Activated naive CD4-positive, alpha-beta T cell treated with anti-CD3 and anti-CD28 coated beads, Interleukin-2, amount 50 U/mL, for 72 hours (primary cell): ENCODE data around the gene BTNL8. TPM values are rescaled to one million over a fixed set of nuclear protein-coding genes. Genes with fewer than 3 reads are reported as not detected.

Experiments used
- ATAC-seq, 2 donors: fragments of 150-1000 bp; cut with Tn5 transposase; 2 replicates each; pipeline ENCODE4 v1.10.0; 2021; ENCODE audit warnings: mild to moderate bottlenecking in 2 of 2, moderate library complexity in 2 of 2
- DNase-seq, 2 donors: peaks; one replicate each; pipeline ENCODE4 v3.0.0; 2021 to 2022; ENCODE audit warnings: low spot score in 2 of 2
- H3K27ac Mint-ChIP-seq, 2 donors: one replicate each; pipeline ENCODE4 v1.8.0; 2022; ENCODE audit warnings: mild to moderate bottlenecking in 2 of 2, mixed read lengths in 2 of 2
- H3K36me3 Mint-ChIP-seq, 2 donors: one replicate each; pipeline ENCODE4 v1.8.0; 2022; ENCODE audit warnings: mixed read lengths in 2 of 2
- H3K9me3 Mint-ChIP-seq, 2 donors: one replicate each; pipeline ENCODE4 v1.8.0; 2022; ENCODE audit warnings: mixed read lengths in 2 of 2
- total RNA-seq, 2 donors: library from RNA; stranded (reverse); gene quantifications; one replicate each; pipeline ENCODE4 v1.2.3, GENCODE V29; 2022

Gene BTNL8
- total RNA-seq, 2 donors from 2014 or later: not detected

- ATAC-seq: no peak
- Mint-ChIP-seq H3K9me3 (no peaks in the 10 kb centered on the region), H3K36me3 (no peaks in the 10 kb centered on the region), H3K27ac (no peak overlapping the region)
- DNase-seq: no peak
Measured at GRCh38 chr5:180915924-180916323, 17.0 kb downstream of the BTNL8 start.

GRCh38 chr5:180918380-180918779, 19.4 kb downstream of the BTNL8 start:
- Mint-ChIP-seq H3K9me3 (peaks cover 10 to 13% of the 10 kb centered on the region in 2 donors), H3K36me3 (peaks cover 8 to 9% of the 10 kb centered on the region in 2 donors), H3K27ac (no peak overlapping the region)
- ATAC-seq (no peak), DNase-seq (no peak)

- Mint-ChIP-seq H3K27ac (no peak overlapping the region), H3K9me3 (peaks cover 19 to 21% of the 10 kb centered on the region in 2 donors), H3K36me3 (peaks cover 8 to 23% of the 10 kb centered on the region in 2 donors)
- no peak for DNase-seq
- no peak for ATAC-seq
Measured at GRCh38 chr5:180920710-180921109, 21.8 kb downstream of the BTNL8 start.

- Mint-ChIP-seq H3K36me3 (peaks cover 8 to 33% of the 10 kb centered on the region in 2 donors), H3K27ac (no peak overlapping the region), H3K9me3 (peaks cover 19 to 21% of the 10 kb centered on the region in 2 donors)
- ATAC-seq (no peak), DNase-seq (no peak)
Measured at GRCh38 chr5:180922932-180923331, 24.0 kb downstream of the BTNL8 start.

GRCh38 chr5:180932660-180933059, 33.7 kb downstream of the BTNL8 start:
- peaks cover 0 to 4% of the 10 kb centered on the region in 2 donors for H3K9me3 Mint-ChIP-seq
- ATAC-seq (no peak), DNase-seq (no peak)
- H3K27ac Mint-ChIP-seq: no peak overlapping the region
- H3K36me3 Mint-ChIP-seq: peaks cover 6 to 17% of the 10 kb centered on the region in 2 donors

GRCh38 chr5:180935203-180935602, 36.2 kb downstream of the BTNL8 start:
- H3K9me3 Mint-ChIP-seq: peaks cover 0 to 14% of the 10 kb centered on the region in 2 donors
- peaks cover 8 to 26% of the 10 kb centered on the region in 2 donors for H3K36me3 Mint-ChIP-seq
- DNase-seq (no peak), ATAC-seq (no peak)
- H3K27ac Mint-ChIP-seq: no peak overlapping the region

- Mint-ChIP-seq H3K36me3 (peaks cover 8 to 26% of the 10 kb centered on the region in 2 donors), H3K27ac (no peak overlapping the region)
- no peak for ATAC-seq
Measured at GRCh38 chr5:180938294-180938693, 39.3 kb downstream of the BTNL8 start.

GRCh38 chr5:180950291-180950949, 51.5 kb downstream of the BTNL8 start:
- Mint-ChIP-seq H3K27ac (no peak overlapping the region), H3K9me3 (no peaks in the 10 kb centered on the region), H3K36me3 (no peaks in the 10 kb centered on the region)
- DNase-seq: no peak
- no peak for ATAC-seq

More at GRCh38 chr5:180938294-180938693, 39.3 kb downstream of the BTNL8 start:
- no peak for DNase-seq
- peaks cover 0 to 14% of the 10 kb centered on the region in 2 donors for H3K9me3 Mint-ChIP-seq

GRCh38 chr5:180959661-180960060, 60.7 kb downstream of the BTNL8 start:
- no peak for ATAC-seq
- no peaks in the 10 kb centered on the region for H3K36me3 Mint-ChIP-seq
- DNase-seq: no peak
- peaks cover 3 to 4% of the 10 kb centered on the region in 2 donors for H3K9me3 Mint-ChIP-seq
- no peak overlapping the region for H3K27ac Mint-ChIP-seq

- no peak overlapping the region for H3K27ac Mint-ChIP-seq
- H3K36me3 Mint-ChIP-seq: no peaks in the 10 kb centered on the region
- no peak for DNase-seq
- H3K9me3 Mint-ChIP-seq: peaks cover 3 to 4% of the 10 kb centered on the region in 2 donors
- ATAC-seq: peak; percentile 45 to 61
Measured at GRCh38 chr5:180960209-180960608, 61.2 kb downstream of the BTNL8 start.

GRCh38 chr5:180969406-180969805, 70.4 kb downstream of the BTNL8 start:
- DNase-seq: no peak
- Mint-ChIP-seq H3K36me3 (no peaks in the 10 kb centered on the region), H3K9me3 (no peaks in the 10 kb centered on the region), H3K27ac (no peak overlapping the region)
- no peak for ATAC-seq

GRCh38 chr5:180970336-180970735, 71.4 kb downstream of the BTNL8 start:
- Mint-ChIP-seq H3K36me3 (no peaks in the 10 kb centered on the region), H3K9me3 (no peaks in the 10 kb centered on the region), H3K27ac (no peak overlapping the region)
- ATAC-seq (no peak), DNase-seq (no peak)

GRCh38 chr5:180970875-180971274, 71.9 kb downstream of the BTNL8 start:
- ATAC-seq: no peak
- DNase-seq: no peak
- no peaks in the 10 kb centered on the region for H3K9me3 Mint-ChIP-seq
- no peaks in the 10 kb centered on the region for H3K36me3 Mint-ChIP-seq
- no peak overlapping the region for H3K27ac Mint-ChIP-seq

GRCh38 chr5:180974612-180975315, 75.8 kb downstream of the BTNL8 start:
- Mint-ChIP-seq H3K27ac (no peak overlapping the region), H3K9me3 (no peaks in the 10 kb centered on the region), H3K36me3 (no peaks in the 10 kb centered on the region)
- DNase-seq (no peak), ATAC-seq (no peak)

GRCh38 chr5:180975338-180975737, 76.4 kb downstream of the BTNL8 start:
- ATAC-seq (peak in 1 of 2 donors; percentile 39), DNase-seq (no peak)
- H3K27ac Mint-ChIP-seq: no peak overlapping the region
- no peaks in the 10 kb centered on the region for H3K36me3 Mint-ChIP-seq
- H3K9me3 Mint-ChIP-seq: no peaks in the 10 kb centered on the region

GRCh38 chr5:180976518-180976917, 77.6 kb downstream of the BTNL8 start:
- H3K27ac Mint-ChIP-seq: peak overlapping the region; percentile 73 to 75
- DNase-seq: no peak

GRCh38 chr5:180977852-180978251, 78.9 kb downstream of the BTNL8 start:
- Mint-ChIP-seq H3K36me3 (no peaks in the 10 kb centered on the region), H3K9me3 (no peaks in the 10 kb centered on the region), H3K27ac (no peak overlapping the region)
- ATAC-seq (no peak), DNase-seq (no peak)

More at GRCh38 chr5:180976518-180976917, 77.6 kb downstream of the BTNL8 start:
- no peaks in the 10 kb centered on the region for H3K36me3 Mint-ChIP-seq
- ATAC-seq: no peak
- H3K9me3 Mint-ChIP-seq: no peaks in the 10 kb centered on the region
